ENCODE data around the gene CATSPERD.

GRCh38 chr19:5808120-5808816 is 87.8 kb downstream of the CATSPERD start:
- TF ChIP-seq GATA3 (IDR thresholded peaks at IDR 0.05; ENCODE audit: low read depth, low read length), result no peak
- no peak for TF ChIP-seq GATA2 (IDR thresholded peaks at IDR 0.05; ENCODE audit: low read depth, low read length)
